Stimulated activated CD8-positive, alpha-beta memory T cell treated with anti-CD3 and anti-CD28 coated beads, Interleukin-7, amount 100 ng/mL, for 24 hours (primary cell): ENCODE results near the gene EIF2S1.
"Not testable (repeated sequence)": the region's sequence is repeated elsewhere in the genome, so short reads cannot be mapped to it uniquely, and the experiment has no call there.

Source experiments
- DNase-seq: peaks from one replicate; pipeline ENCODE4 v3.0.0-alpha.2; 2020; ENCODE audit warnings: low read depth

Gene EIF2S1

GRCh38 chr14:67371247-67372148 lies 11.4 kb downstream of the EIF2S1 start:
- no peak for DNase-seq

- no peak for DNase-seq
Measured at GRCh38 chr14:67372833-67373232, 12.7 kb downstream of the EIF2S1 start.

- DNase-seq = no peak
Measured at GRCh38 chr14:67373347-67373746, 13.2 kb downstream of the EIF2S1 start.

GRCh38 chr14:67377916-67378315 lies 17.8 kb downstream of the EIF2S1 start:
- DNase-seq = no peak

- DNase-seq = no peak
Measured at GRCh38 chr14:67385120-67385519, 25.0 kb downstream of the EIF2S1 start.

- DNase-seq = no peak
Measured at GRCh38 chr14:67385618-67386017, 25.5 kb downstream of the EIF2S1 start.

GRCh38 chr14:67387195-67387594 lies 27.1 kb downstream of the EIF2S1 start:
- DNase-seq = no peak

- no peak for DNase-seq
Measured at GRCh38 chr14:67389275-67389674, 29.1 kb downstream of the EIF2S1 start.

- DNase-seq = no peak
Measured at GRCh38 chr14:67389811-67390534, 29.8 kb downstream of the EIF2S1 start.

GRCh38 chr14:67391268-67391667 lies 31.1 kb downstream of the EIF2S1 start:
- no peak for DNase-seq

- no peak for DNase-seq
Measured at GRCh38 chr14:67392123-67392522, 32.0 kb downstream of the EIF2S1 start.

- DNase-seq = no peak
Measured at GRCh38 chr14:67392800-67393199, 32.7 kb downstream of the EIF2S1 start.

GRCh38 chr14:67393689-67394088 lies 33.6 kb downstream of the EIF2S1 start:
- no peak for DNase-seq

- no peak for DNase-seq
Measured at GRCh38 chr14:67395086-67395875, 35.2 kb downstream of the EIF2S1 start.

GRCh38 chr14:67395876-67396189 lies 35.7 kb downstream of the EIF2S1 start:
- no peak for DNase-seq

- DNase-seq = no peak
Measured at GRCh38 chr14:67396381-67396970, 36.3 kb downstream of the EIF2S1 start.

- no peak for DNase-seq
Measured at GRCh38 chr14:67397536-67397935, 37.4 kb downstream of the EIF2S1 start.

GRCh38 chr14:67400434-67400833 lies 40.3 kb downstream of the EIF2S1 start:
- DNase-seq = no peak

GRCh38 chr14:67405771-67406170 lies 45.6 kb downstream of the EIF2S1 start:
- no peak for DNase-seq

- not testable (repeated sequence) for DNase-seq
Measured at GRCh38 chr14:67408122-67408801, 48.1 kb downstream of the EIF2S1 start.

GRCh38 chr14:67409461-67409860 lies 49.3 kb downstream of the EIF2S1 start:
- no peak for DNase-seq

GRCh38 chr14:67410313-67410712 lies 50.2 kb downstream of the EIF2S1 start:
- DNase-seq = no peak
